Activated CD4-positive, alpha-beta T cell treated with anti-CD3 and anti-CD28 coated beads, Interleukin-2, amount 50 U/mL, for 16 hours (primary cell): Measurements from ENCODE around the gene CFAP91.
"Not testable (repeated sequence)": the region's sequence is repeated elsewhere in the genome, so short reads cannot be mapped to it uniquely, and the experiment has no call there.

Experiments used
- DNase-seq: peaks from one replicate; pipeline ENCODE4 v3.0.0-alpha.2; 2020

The CFAP91 gene

GRCh38 chr3:119678209-119678608, 24.6 kb upstream of the CFAP91 start:
- not testable (repeated sequence) for DNase-seq

GRCh38 chr3:119679874-119680273, 22.9 kb upstream of the CFAP91 start:
- DNase-seq, result no peak

- peak; percentile 54 for DNase-seq
Observed at GRCh38 chr3:119681279-119681678, 21.5 kb upstream of the CFAP91 start.

- no peak for DNase-seq
Observed at GRCh38 chr3:119683421-119683820, 19.4 kb upstream of the CFAP91 start.

GRCh38 chr3:119690043-119690656, 12.7 kb upstream of the CFAP91 start:
- no peak for DNase-seq

- DNase-seq, result no peak
Observed at GRCh38 chr3:119695480-119695879, 7.3 kb upstream of the CFAP91 start.

- no peak for DNase-seq
Observed at GRCh38 chr3:119697394-119697793, 5.4 kb upstream of the CFAP91 start.

GRCh38 chr3:119700269-119700919, 2.4 kb upstream of the CFAP91 start:
- peak; percentile 82 for DNase-seq

GRCh38 chr3:119700920-119701734, 1.7 kb upstream of the CFAP91 start:
- DNase-seq, result no peak

GRCh38 chr3:119703820-119704531, 1.2 kb downstream of the CFAP91 start:
- no peak for DNase-seq

- no peak for DNase-seq
Observed at GRCh38 chr3:119715105-119715504, 12.3 kb downstream of the CFAP91 start.

- no peak for DNase-seq
Observed at GRCh38 chr3:119716998-119717397, 14.2 kb downstream of the CFAP91 start.

GRCh38 chr3:119717520-119717919, 14.7 kb downstream of the CFAP91 start:
- no peak for DNase-seq

GRCh38 chr3:119723022-119723421, 20.2 kb downstream of the CFAP91 start:
- no peak for DNase-seq

- no peak for DNase-seq
Observed at GRCh38 chr3:119726909-119727308, 24.1 kb downstream of the CFAP91 start.

GRCh38 chr3:119729996-119730395, 27.2 kb downstream of the CFAP91 start:
- no peak for DNase-seq

GRCh38 chr3:119731560-119732343, 28.9 kb downstream of the CFAP91 start:
- DNase-seq, result peak; percentile 52

- no peak for DNase-seq
Observed at GRCh38 chr3:119733812-119734211, 31.0 kb downstream of the CFAP91 start.

- no peak for DNase-seq
Observed at GRCh38 chr3:119738741-119739140, 35.9 kb downstream of the CFAP91 start.

GRCh38 chr3:119741657-119742590, 39.1 kb downstream of the CFAP91 start:
- DNase-seq, result no peak

- DNase-seq, result no peak
Observed at GRCh38 chr3:119743921-119744320, 41.1 kb downstream of the CFAP91 start.
